Mesenchymal stem cell (in vitro differentiated cells and primary cell): Measurements from ENCODE around the gene RAET1E.
"Not testable (repeated sequence)": the region's sequence is repeated elsewhere in the genome, so short reads cannot be mapped to it uniquely, and the experiment has no call there.

Experiments used
- DNase-seq: peaks from one replicate; pipeline ENCODE4 v3.0.0-alpha.2; 2013
- H2AFZ ChIP-seq: one replicate; pipeline ENCODE4 v1.6.1; 2013; ENCODE audit warnings: low read depth, mild to moderate bottlenecking, control low read depth, inconsistent platforms, low read length, moderate library complexity
- H2AK5ac ChIP-seq: 2 replicates; pipeline ENCODE4 v1.6.1; 2013; ENCODE audit warnings: low read length, moderate library complexity, mild to moderate bottlenecking, inconsistent platforms; ENCODE audit not compliant: severe bottlenecking
- H2BK120ac ChIP-seq: one replicate; pipeline ENCODE4 v1.6.1; 2013; ENCODE audit warnings: low read depth, mild to moderate bottlenecking, inconsistent platforms, low read length, moderate library complexity
- H2BK12ac ChIP-seq, 2 experiments: one replicate each; pipeline ENCODE4 v1.6.1; 2013; ENCODE audit warnings: inconsistent platforms in 2 of 2, low read length in 2 of 2, mild to moderate bottlenecking in 2 of 2, moderate library complexity in 2 of 2, control low read depth in 1 of 2
- H2BK15ac ChIP-seq: one replicate; pipeline ENCODE4 v1.6.1; 2013; ENCODE audit warnings: mild to moderate bottlenecking, low read depth, inconsistent platforms; ENCODE audit not compliant: poor library complexity, severe bottlenecking
- H2BK5ac ChIP-seq: 2 replicates; pipeline ENCODE4 v1.6.1; 2013; ENCODE audit warnings: low read depth, mild to moderate bottlenecking, low read length, control low read depth, inconsistent platforms; ENCODE audit not compliant: poor library complexity, severe bottlenecking
- H3K14ac ChIP-seq, 2 experiments: one replicate each; pipeline ENCODE4 v1.6.1; 2013; ENCODE audit warnings: inconsistent platforms in 2 of 2, low read length in 2 of 2, control low read depth in 1 of 2, mild to moderate bottlenecking in 1 of 2, moderate library complexity in 1 of 2
- H3K18ac ChIP-seq, 2 experiments: one replicate each; pipeline ENCODE4 v1.6.1; 2013; ENCODE audit warnings: inconsistent platforms in 2 of 2, low read length in 2 of 2, control low read depth in 1 of 2, low read depth in 1 of 2, mild to moderate bottlenecking in 1 of 2
- H3K23ac ChIP-seq, 2 experiments: one replicate each; pipeline ENCODE4 v1.6.1; 2013; ENCODE audit warnings: inconsistent platforms in 2 of 2, low read length in 2 of 2, mild to moderate bottlenecking in 2 of 2, moderate library complexity in 2 of 2, control low read depth in 1 of 2
- H3K27ac ChIP-seq: 2 replicates; pipeline ENCODE4 v1.5.1; 2013; ENCODE audit warnings: mild to moderate bottlenecking, moderate library complexity, low read length, control low read depth, inconsistent platforms; ENCODE audit not compliant: poor library complexity, severe bottlenecking
- H3K27me3 ChIP-seq, 2 experiments: 2 replicates each; pipeline versions ENCODE4 v1.6.1 to v1.7.0; 2013; ENCODE audit warnings: low read length in 2 of 2, mild to moderate bottlenecking in 2 of 2, moderate library complexity in 2 of 2, control low read depth in 1 of 2, inconsistent platforms in 1 of 2; ENCODE audit not compliant: control insufficient read depth in 1 of 2, insufficient read depth in 1 of 2
- H3K36me3 ChIP-seq, 2 experiments: 2 replicates each; pipeline versions ENCODE4 v1.6.1 to v1.7.0; 2013; ENCODE audit warnings: low read length in 2 of 2, control low read depth in 1 of 2, inconsistent platforms in 1 of 2, low read depth in 1 of 2, mild to moderate bottlenecking in 1 of 2; ENCODE audit not compliant: insufficient read depth in 2 of 2, control insufficient read depth in 1 of 2
- H3K4ac ChIP-seq, 2 experiments: one replicate each; pipeline ENCODE4 v1.6.1; 2013; ENCODE audit warnings: inconsistent platforms in 2 of 2, low read length in 2 of 2, mild to moderate bottlenecking in 2 of 2, moderate library complexity in 2 of 2, control low read depth in 1 of 2, low read depth in 1 of 2
- H3K4me1 ChIP-seq: 2 replicates; pipeline ENCODE4 v1.6.1; 2013; ENCODE audit warnings: low read depth, low read length, control low read depth; ENCODE audit not compliant: control insufficient read depth, insufficient read depth
- H3K4me2 ChIP-seq: 2 replicates; pipeline ENCODE4 v1.6.1; 2013; ENCODE audit warnings: low read length, mild to moderate bottlenecking, inconsistent platforms; ENCODE audit not compliant: poor library complexity, severe bottlenecking
- H3K4me3 ChIP-seq, 2 experiments: 2 replicates each; pipeline versions ENCODE4 v1.5.1 to v1.7.0; 2013; ENCODE audit warnings: low read length in 2 of 2, mild to moderate bottlenecking in 2 of 2, control low read depth in 1 of 2, low read depth in 1 of 2; ENCODE audit not compliant: insufficient read depth in 1 of 2
- H3K79me1 ChIP-seq: replicated peaks from 2 replicates; pipeline ENCODE4 v1.6.1; 2013; ENCODE audit warnings: mild to moderate bottlenecking, control low read depth, low read length, inconsistent platforms; ENCODE audit not compliant: poor library complexity, severe bottlenecking
- H3K9ac ChIP-seq: 2 replicates; pipeline ENCODE4 v1.7.0; 2013; ENCODE audit warnings: mild to moderate bottlenecking, low read length, moderate library complexity
- H3K9me3 ChIP-seq: 2 replicates; pipeline ENCODE4 v1.7.0; 2013; ENCODE audit warnings: mild to moderate bottlenecking, low read length; ENCODE audit not compliant: control insufficient read depth
- H4K8ac ChIP-seq: one replicate; pipeline ENCODE4 v1.6.1; 2013; ENCODE audit warnings: inconsistent platforms, mild to moderate bottlenecking, low read length, moderate library complexity
- H4K91ac ChIP-seq: one replicate; pipeline ENCODE4 v1.6.1; 2013; ENCODE audit warnings: mild to moderate bottlenecking, low read length, inconsistent platforms
- WGBS: methylation state at CpG from one replicate; pipeline ENCODE4 v1.1.7; 2013; ENCODE audit warnings: mixed read lengths; 5-methylcytosine and 5-hydroxymethylcytosine counted together

The RAET1E gene

DNA sequence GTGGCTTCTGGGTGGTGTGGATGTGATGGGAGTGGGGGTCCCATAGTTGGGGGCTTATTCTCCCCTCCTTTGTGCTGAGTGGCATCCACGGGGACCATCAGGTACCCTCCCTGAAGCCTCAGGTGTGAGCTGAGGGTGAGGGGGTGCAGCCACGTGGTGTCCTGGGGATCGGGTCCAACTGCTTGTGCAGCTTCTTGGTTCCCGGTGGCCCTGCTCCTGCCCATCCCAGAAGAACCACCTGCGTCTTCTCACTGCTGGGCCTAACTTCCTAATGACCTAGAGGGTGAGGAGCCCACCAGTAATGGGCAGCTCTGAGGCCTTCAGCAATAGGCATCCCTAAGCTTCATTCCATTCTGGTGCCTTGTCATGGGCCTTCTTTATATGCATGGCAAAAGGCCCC lies 45.4 kb upstream of the RAET1E start:
- not testable (repeated sequence) for H3K27ac ChIP-seq, H3K4me3 ChIP-seq, H3K79me1 ChIP-seq, H2AK5ac ChIP-seq, H3K9ac ChIP-seq, H2BK5ac ChIP-seq, H3K4me2 ChIP-seq, H4K91ac ChIP-seq, H2AFZ ChIP-seq, H4K8ac ChIP-seq, H3K9me3 ChIP-seq, DNase-seq, H3K4ac ChIP-seq, H2BK15ac ChIP-seq, H3K23ac ChIP-seq, H3K36me3 ChIP-seq, H3K18ac ChIP-seq, H2BK12ac ChIP-seq, H3K14ac ChIP-seq, H2BK120ac ChIP-seq
- peaks cover 16% of the 10 kb centered on the region for H3K4me1 ChIP-seq
- WGBS, result 63% methylated on average over 5 of the region's 5 CpGs
- H3K27me3 ChIP-seq, result peaks cover 28 to 34% of the 10 kb centered on the region in 2 experiments

DNA sequence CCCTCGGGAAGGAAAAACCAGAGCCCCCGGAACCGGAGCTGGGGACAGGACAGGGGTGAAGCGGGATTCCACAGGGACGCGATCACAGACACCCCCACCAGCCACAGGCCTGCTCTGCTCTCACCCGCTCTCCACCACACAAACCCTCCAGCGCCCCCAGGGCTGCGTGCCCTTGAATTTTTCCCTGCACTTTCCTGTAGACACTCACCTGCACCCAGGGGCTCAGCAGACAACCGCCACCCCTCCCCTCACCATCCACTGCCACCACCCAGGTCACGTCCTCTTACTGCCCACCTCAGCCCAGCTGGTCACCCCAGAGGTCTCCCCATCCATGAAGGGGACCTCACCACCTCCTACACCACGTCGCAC lies 44.5 kb upstream of the RAET1E start:
- no peak overlapping the region for H2AK5ac ChIP-seq
- no peak overlapping the region for H2BK120ac ChIP-seq
- DNase-seq, result no peak
- peak overlapping the region; percentile 71 to 85 for H3K4me3 ChIP-seq
- H3K4me2 ChIP-seq, result peak overlapping the region; percentile 96
- H3K9ac ChIP-seq, result peak overlapping the region; percentile 80
- H3K27ac ChIP-seq, result no peak overlapping the region
- H3K18ac ChIP-seq, result no peak overlapping the region
- peaks cover 34 to 38% of the 10 kb centered on the region in 2 experiments for H3K27me3 ChIP-seq
- H2AFZ ChIP-seq, result no peak overlapping the region
- H3K9me3 ChIP-seq, result no peaks in the 10 kb centered on the region
- H4K8ac ChIP-seq, result no peak overlapping the region
- no peaks in the 10 kb centered on the region for H3K79me1 ChIP-seq
- no peak overlapping the region for H3K23ac ChIP-seq
- no peak overlapping the region for H2BK5ac ChIP-seq
- WGBS, result 3% methylated on average over 10 of the region's 13 CpGs
- no peak overlapping the region for H4K91ac ChIP-seq
- peak overlapping the region in 1 of 2 experiments; percentile 2 for H3K14ac ChIP-seq
- no peak overlapping the region for H3K4ac ChIP-seq
- no peaks in the 10 kb centered on the region for H3K36me3 ChIP-seq
- peak overlapping the region; percentile 63 for H2BK15ac ChIP-seq
- H2BK12ac ChIP-seq, result no peak overlapping the region
- H3K4me1 ChIP-seq, result peaks cover 18% of the 10 kb centered on the region

DNA sequence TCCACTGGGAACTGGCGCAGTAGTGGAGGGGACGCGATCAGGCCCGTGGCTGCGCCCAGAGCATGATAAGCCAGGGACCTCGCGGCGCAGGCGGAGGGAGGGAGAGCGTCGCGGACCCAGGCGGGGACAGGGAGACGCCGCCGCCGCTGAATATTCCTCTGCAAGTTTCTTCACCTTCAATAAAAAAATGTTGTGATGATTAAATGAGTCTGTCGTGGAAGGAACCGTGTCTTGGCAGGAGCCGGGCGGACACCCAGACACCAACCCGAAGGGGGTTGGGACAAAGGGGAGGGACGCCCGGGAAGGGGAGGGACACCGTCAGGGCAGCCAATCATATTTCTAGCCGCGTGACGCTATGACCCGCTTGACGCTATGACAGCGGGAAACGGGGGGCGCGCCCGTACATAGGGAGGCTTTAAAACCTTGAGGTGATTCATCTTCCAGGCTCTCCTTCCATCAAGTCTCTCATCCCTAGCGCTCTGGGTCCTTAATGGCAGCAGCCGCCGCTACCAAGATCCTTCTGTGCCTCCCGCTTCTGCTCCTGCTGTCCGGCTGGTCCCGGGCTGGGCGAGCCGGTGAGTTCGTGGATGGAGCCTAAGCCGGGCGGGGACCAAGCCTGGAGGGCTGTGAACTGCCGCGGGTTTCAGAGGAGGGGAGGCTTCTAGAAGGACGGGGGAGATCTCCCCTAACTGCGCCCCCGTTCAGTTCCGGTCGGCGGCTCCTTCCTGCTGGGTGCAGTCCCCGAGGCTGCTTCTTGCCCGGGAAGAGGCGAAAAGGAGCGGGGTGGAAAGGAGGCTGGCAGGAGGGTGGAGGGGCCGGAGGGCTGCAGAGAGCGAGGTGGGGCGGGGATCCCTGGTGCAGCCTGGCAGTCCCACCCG lies 43.9 kb upstream of the RAET1E start, which contains the start of gene ULBP2:
Gene ULBP2 (plus strand): TSS at position 432 of the 878 bp plus-strand sequence. CDS start 59 bp downstream, at position 491.
- H3K27me3 ChIP-seq, result peaks cover 38 to 44% of the 10 kb centered on the region in 2 experiments
- under 1% methylated on average over 48 of the region's 62 CpGs for WGBS
- H3K9ac ChIP-seq, result peak within 1 kb of the TSS; percentile 80
- H3K14ac ChIP-seq, result peak within 1 kb of the TSS; percentile 2 to 7
- H4K91ac ChIP-seq, result peak within 1 kb of the TSS; percentile 83
- no peaks in the 10 kb centered on the region for H3K79me1 ChIP-seq
- peak within 1 kb of the TSS; percentile 10 for H3K27ac ChIP-seq
- peak; percentile 96 for DNase-seq
- peak within 1 kb of the TSS; percentile 61 for H2BK120ac ChIP-seq
- no peak within 1 kb of the TSS for H2AK5ac ChIP-seq
- peaks cover 18% of the 10 kb centered on the region for H3K4me1 ChIP-seq
- H3K18ac ChIP-seq, result peak within 1 kb of the TSS; percentile 70 to 75
- no peaks in the 10 kb centered on the region for H3K36me3 ChIP-seq
- H2BK5ac ChIP-seq, result no peak within 1 kb of the TSS
- peak within 1 kb of the TSS; percentile 71 to 85 for H3K4me3 ChIP-seq
- H3K9me3 ChIP-seq, result no peaks in the 10 kb centered on the region
- peak within 1 kb of the TSS; percentile 96 for H3K4me2 ChIP-seq
- peak within 1 kb of the TSS in 1 of 2 experiments; percentile 40 for H3K4ac ChIP-seq
- peak within 1 kb of the TSS; percentile 95 for H4K8ac ChIP-seq
- peak within 1 kb of the TSS in 1 of 2 experiments; percentile 15 for H2BK12ac ChIP-seq
- no peak within 1 kb of the TSS for H3K23ac ChIP-seq
- peak within 1 kb of the TSS; percentile 96 for H2BK15ac ChIP-seq
- peak within 1 kb of the TSS; percentile 95 for H2AFZ ChIP-seq

DNA sequence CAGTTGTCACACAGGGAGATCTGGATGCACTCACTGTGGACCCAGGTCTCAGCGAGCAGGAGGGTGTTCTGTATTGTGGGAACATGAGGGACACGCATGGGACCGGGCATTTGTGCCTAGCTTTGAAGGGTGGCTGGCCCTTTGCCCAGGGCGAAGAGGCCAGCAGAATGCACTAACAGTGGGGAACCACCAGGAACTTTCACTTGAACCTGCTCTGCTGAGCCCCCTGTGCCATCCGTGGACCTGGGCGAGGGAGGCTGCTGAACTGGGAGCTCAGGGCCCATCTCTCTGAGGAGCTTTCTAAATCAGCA lies 42.7 kb upstream of the RAET1E start:
- WGBS, result 56% methylated on average over 6 of the region's 6 CpGs
- Histone ChIP-seq H3K9ac (no peak overlapping the region), H3K27me3 (peaks cover 50 to 56% of the 10 kb centered on the region in 2 experiments), H3K23ac (peak overlapping the region in 1 of 2 experiments; percentile 23), H3K9me3 (no peaks in the 10 kb centered on the region), H2BK5ac (no peak overlapping the region), H3K14ac (no peak overlapping the region), H2BK12ac (no peak overlapping the region), H3K4me3 (no peak overlapping the region), H3K4me1 (peaks cover 18% of the 10 kb centered on the region), H3K36me3 (no peaks in the 10 kb centered on the region), H4K8ac (no peak overlapping the region), H2BK15ac (no peak overlapping the region), H3K18ac (no peak overlapping the region), H3K4ac (no peak overlapping the region), H3K27ac (no peak overlapping the region), H2AFZ (no peak overlapping the region), H2AK5ac (no peak overlapping the region), H4K91ac (no peak overlapping the region), H2BK120ac (no peak overlapping the region), H3K4me2 (no peak overlapping the region), H3K79me1 (no peaks in the 10 kb centered on the region)
- no peak for DNase-seq
